Fibroblast of lung (primary cell): ENCODE measurements around the gene OR52H1.

ENCODE experiments used
- EZH2 ChIP-seq: IDR thresholded peaks from 2 replicates; pipeline ENCODE4 v1.5.1; 2012; ENCODE audit warnings: low read length, control low read depth, mild to moderate bottlenecking; ENCODE audit errors: missing control alignments
- TF ChIP-seq, protein P1 (sequence below), 2 donors: IDR thresholded peaks in 1 of 2; conservative IDR thresholded peaks in 1 of 2; 1 replicate in 1 of 2; 2 replicates in 1 of 2; pipeline ENCODE4 v1.5.1; 2011 to 2012; ENCODE audit warnings: low read length in 2 of 2, control low read depth in 1 of 2, inconsistent platforms in 1 of 2, low read depth in 1 of 2, mild to moderate bottlenecking in 1 of 2

- TF ChIP-seq, protein P1, sequence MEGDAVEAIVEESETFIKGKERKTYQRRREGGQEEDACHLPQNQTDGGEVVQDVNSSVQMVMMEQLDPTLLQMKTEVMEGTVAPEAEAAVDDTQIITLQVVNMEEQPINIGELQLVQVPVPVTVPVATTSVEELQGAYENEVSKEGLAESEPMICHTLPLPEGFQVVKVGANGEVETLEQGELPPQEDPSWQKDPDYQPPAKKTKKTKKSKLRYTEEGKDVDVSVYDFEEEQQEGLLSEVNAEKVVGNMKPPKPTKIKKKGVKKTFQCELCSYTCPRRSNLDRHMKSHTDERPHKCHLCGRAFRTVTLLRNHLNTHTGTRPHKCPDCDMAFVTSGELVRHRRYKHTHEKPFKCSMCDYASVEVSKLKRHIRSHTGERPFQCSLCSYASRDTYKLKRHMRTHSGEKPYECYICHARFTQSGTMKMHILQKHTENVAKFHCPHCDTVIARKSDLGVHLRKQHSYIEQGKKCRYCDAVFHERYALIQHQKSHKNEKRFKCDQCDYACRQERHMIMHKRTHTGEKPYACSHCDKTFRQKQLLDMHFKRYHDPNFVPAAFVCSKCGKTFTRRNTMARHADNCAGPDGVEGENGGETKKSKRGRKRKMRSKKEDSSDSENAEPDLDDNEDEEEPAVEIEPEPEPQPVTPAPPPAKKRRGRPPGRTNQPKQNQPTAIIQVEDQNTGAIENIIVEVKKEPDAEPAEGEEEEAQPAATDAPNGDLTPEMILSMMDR (conservative IDR thresholded peaks at IDR 0.05 in 1 of 2, IDR thresholded peaks at IDR 0.05 in 1 of 2; ENCODE audit: low read depth in 1 of 2, low read length in 2 of 2), result no peak
- TF ChIP-seq EZH2, result no peak
Measured at GRCh38 chr11:5546457-5546856, 1.9 kb downstream of the OR52H1 start.
